ENCODE results near the gene FBXL14.

- TF ChIP-seq CTCF (IDR thresholded peaks at IDR 0.05): no peak
- TF ChIP-seq EP300 (IDR thresholded peaks at IDR 0.05): no peak
- no peak for TF ChIP-seq POLR2A (IDR thresholded peaks at IDR 0.05)
Measured at GRCh38 chr12:1639538-1639937, 45.2 kb upstream of the FBXL14 start.

Measured in ovary (tissue), 3 donors.